ENCODE results near the gene DAZAP1.

DAZAP1 gene

DNA sequence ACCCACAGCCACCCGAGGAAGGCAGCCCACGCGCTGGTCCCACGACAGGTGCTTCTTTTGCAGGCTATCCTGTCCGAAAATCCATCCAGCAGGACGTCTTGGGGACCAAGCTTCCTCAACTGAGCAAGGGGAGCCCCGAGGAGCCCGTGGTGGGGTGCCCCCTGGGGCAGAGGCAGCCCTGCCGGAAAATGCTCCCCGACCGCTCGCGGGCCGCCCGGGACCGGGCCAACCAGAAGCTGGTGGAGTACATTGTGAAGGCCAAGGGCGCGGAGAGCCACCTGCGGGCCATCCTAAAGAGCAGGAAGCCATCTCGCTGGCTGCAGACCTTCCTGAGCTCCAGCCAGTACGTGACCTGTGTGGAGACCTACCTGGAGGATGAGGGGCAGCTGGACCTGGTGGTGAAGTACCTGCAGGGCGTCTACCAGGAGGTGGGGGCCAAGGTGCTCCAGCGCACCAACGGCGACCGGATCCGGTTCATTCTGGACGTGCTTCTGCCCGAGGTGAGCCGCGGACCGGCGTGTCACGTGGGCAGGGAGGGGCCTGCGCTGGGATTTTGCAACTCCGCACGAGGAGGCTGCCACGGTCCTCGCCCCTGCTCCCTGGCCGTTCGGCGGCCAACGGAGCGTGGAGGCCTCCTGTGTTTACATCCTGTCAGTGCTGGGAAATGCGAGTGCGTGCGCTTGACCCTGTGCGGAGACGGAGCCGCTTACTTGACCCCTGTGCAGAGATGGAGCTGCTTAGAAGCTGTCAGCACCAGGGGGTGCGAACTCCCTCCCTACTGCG is 36.6 kb upstream of the DAZAP1 start:
- no peak overlapping the region for H3K4me3 Mint-ChIP-seq
- H3K27ac Mint-ChIP-seq = no peak overlapping the region
- H3K27me3 Mint-ChIP-seq (ENCODE audit: low read depth) = no peaks in the 10 kb centered on the region
- no peaks in the 10 kb centered on the region for H3K9me3 Mint-ChIP-seq
- H3K4me1 Mint-ChIP-seq (ENCODE audit: low read depth) = no peaks in the 10 kb centered on the region
- H3K36me3 Mint-ChIP-seq (ENCODE audit: low read depth) = peaks cover 7% of the 10 kb centered on the region

GRCh38 chr19:1373042-1373533 is 34.3 kb upstream of the DAZAP1 start:
- Mint-ChIP-seq H3K4me1 (ENCODE audit: low read depth) (no peaks in the 10 kb centered on the region), H3K27me3 (ENCODE audit: low read depth) (no peaks in the 10 kb centered on the region), H3K36me3 (ENCODE audit: low read depth) (peaks cover 6% of the 10 kb centered on the region), H3K4me3 (no peak overlapping the region), H3K9me3 (no peaks in the 10 kb centered on the region), H3K27ac (no peak overlapping the region)

DNA sequence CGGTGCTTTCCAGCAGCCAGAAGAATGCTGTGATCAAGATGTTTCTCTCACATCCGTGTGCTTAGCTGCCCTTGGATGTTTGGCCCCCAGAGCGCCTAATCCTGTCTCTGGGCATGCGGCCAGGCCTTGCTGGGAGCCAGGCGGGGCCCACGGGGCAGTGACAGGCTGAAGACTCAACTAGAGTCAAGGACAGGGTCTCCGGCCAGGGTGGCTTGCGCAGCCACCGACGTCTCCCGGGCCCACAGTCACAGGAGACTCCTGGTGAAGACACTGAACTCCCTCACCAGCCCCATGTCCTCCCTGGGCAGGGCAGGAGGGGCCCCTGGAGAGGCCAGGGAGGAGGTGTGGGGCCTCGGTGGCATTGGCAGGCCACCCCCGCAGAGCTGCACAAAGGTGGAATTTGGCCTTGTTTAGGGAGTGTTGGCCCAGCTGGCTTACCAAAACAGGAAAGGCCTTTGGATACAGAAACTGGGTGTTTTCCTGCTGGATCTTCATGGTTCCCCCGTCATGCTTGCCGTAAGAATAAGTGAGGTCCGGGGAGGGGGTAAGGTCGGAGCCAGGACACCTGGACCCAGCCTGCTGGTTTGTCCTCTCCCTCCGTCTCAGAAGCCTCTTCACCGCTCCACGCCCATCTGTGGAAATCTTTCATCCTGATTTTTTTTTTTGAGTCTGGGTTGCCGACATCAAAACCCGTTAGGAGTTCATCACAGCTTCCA is 33.7 kb upstream of the DAZAP1 start:
- H3K27me3 Mint-ChIP-seq (ENCODE audit: low read depth) = no peaks in the 10 kb centered on the region
- no peaks in the 10 kb centered on the region for H3K9me3 Mint-ChIP-seq
- no peaks in the 10 kb centered on the region for H3K4me1 Mint-ChIP-seq (ENCODE audit: low read depth)
- peaks cover 6% of the 10 kb centered on the region for H3K36me3 Mint-ChIP-seq (ENCODE audit: low read depth)
- no peak overlapping the region for H3K27ac Mint-ChIP-seq
- no peak overlapping the region for H3K4me3 Mint-ChIP-seq

DNA sequence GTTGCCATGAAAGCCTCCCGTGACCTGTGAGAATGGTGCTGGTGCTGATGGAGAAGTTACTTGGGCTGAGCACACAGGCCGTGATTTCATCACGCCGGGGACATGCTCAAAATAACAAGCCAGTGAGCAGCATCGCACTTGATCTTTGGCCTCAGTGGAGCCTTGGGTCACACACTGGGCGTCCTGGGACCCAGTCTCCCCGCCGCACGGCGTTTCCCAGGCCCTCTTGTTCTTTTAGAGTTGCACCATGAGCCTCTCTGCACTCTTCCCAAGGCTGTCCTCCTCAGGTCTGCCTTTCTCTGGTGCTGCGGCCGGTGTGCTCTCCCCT is 33.2 kb upstream of the DAZAP1 start:
- Mint-ChIP-seq H3K27me3 (ENCODE audit: low read depth) (no peaks in the 10 kb centered on the region), H3K9me3 (no peaks in the 10 kb centered on the region), H3K36me3 (ENCODE audit: low read depth) (peaks cover 6% of the 10 kb centered on the region), H3K4me1 (ENCODE audit: low read depth) (no peaks in the 10 kb centered on the region), H3K27ac (no peak overlapping the region), H3K4me3 (no peak overlapping the region)

- Mint-ChIP-seq H3K9me3 (no peaks in the 10 kb centered on the region), H3K4me1 (ENCODE audit: low read depth) (no peaks in the 10 kb centered on the region), H3K27me3 (ENCODE audit: low read depth) (no peaks in the 10 kb centered on the region), H3K27ac (no peak overlapping the region), H3K4me3 (no peak overlapping the region), H3K36me3 (ENCODE audit: low read depth) (peaks cover 6% of the 10 kb centered on the region)
Observed at GRCh38 chr19:1376415-1376805, 31.0 kb upstream of the DAZAP1 start.

DNA sequence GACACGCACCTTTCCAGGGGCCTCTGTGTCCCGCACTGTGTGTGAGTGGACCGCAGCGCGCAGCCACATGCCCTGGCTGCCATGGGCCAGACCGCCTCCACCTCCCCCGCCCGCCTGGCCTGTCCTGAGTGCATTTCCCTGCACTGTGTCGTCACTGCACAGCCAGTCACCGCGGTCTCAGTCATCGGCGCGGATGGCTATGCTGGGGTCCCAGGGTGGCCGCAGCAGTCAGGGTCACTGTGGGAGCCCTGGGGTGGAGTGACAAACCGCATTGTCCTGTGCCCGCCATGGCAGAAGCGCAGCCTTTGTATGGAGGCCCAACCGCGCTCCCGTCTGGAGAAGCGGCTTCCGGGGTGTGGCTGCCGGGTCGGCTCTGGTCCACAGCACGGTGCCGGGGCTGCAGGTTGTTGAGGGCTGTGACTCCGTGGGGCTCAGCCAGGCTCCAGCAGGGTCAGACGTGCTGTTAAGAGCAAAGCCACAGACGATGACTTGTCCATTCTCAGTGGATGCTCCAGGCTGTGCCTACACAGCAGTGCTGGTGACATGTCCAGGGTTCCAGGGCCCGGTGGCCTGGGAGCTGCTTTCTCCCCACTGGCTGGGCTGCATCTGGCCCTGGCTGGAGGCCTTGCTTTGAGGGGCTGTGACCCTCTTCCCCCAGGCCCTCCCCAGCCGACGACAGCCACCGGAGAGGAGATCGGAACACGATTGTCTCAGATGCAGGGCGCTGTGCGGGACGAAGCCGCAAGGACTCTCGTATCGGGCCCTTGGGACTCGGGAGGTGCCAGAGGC is 30.0 kb upstream of the DAZAP1 start:
- Mint-ChIP-seq H3K9me3 (no peaks in the 10 kb centered on the region), H3K4me1 (ENCODE audit: low read depth) (no peaks in the 10 kb centered on the region), H3K4me3 (no peak overlapping the region), H3K27me3 (ENCODE audit: low read depth) (no peaks in the 10 kb centered on the region), H3K27ac (no peak overlapping the region), H3K36me3 (ENCODE audit: low read depth) (peaks cover 6% of the 10 kb centered on the region)

- no peak overlapping the region for H3K4me3 Mint-ChIP-seq
- H3K9me3 Mint-ChIP-seq = no peaks in the 10 kb centered on the region
- H3K36me3 Mint-ChIP-seq (ENCODE audit: low read depth) = peaks cover 6% of the 10 kb centered on the region
- peaks cover 5% of the 10 kb centered on the region for H3K4me1 Mint-ChIP-seq (ENCODE audit: low read depth)
- H3K27ac Mint-ChIP-seq = no peak overlapping the region
- peaks cover 5% of the 10 kb centered on the region for H3K27me3 Mint-ChIP-seq (ENCODE audit: low read depth)
Observed at GRCh38 chr19:1377965-1378785, 29.2 kb upstream of the DAZAP1 start.

- H3K4me1 Mint-ChIP-seq (ENCODE audit: low read depth) = peaks cover 10% of the 10 kb centered on the region
- no peak overlapping the region for H3K27ac Mint-ChIP-seq
- H3K9me3 Mint-ChIP-seq = no peaks in the 10 kb centered on the region
- peaks cover 10% of the 10 kb centered on the region for H3K27me3 Mint-ChIP-seq (ENCODE audit: low read depth)
- H3K4me3 Mint-ChIP-seq = no peak overlapping the region
- H3K36me3 Mint-ChIP-seq (ENCODE audit: low read depth) = peaks cover 10% of the 10 kb centered on the region
Observed at GRCh38 chr19:1379126-1379905, 28.1 kb upstream of the DAZAP1 start.

GRCh38 chr19:1379961-1380489 is 27.4 kb upstream of the DAZAP1 start:
- Mint-ChIP-seq H3K36me3 (ENCODE audit: low read depth) (peaks cover 8% of the 10 kb centered on the region), H3K9me3 (no peaks in the 10 kb centered on the region), H3K27ac (no peak overlapping the region), H3K4me3 (no peak overlapping the region), H3K27me3 (ENCODE audit: low read depth) (peaks cover 10% of the 10 kb centered on the region), H3K4me1 (ENCODE audit: low read depth) (peaks cover 15% of the 10 kb centered on the region)

DNA sequence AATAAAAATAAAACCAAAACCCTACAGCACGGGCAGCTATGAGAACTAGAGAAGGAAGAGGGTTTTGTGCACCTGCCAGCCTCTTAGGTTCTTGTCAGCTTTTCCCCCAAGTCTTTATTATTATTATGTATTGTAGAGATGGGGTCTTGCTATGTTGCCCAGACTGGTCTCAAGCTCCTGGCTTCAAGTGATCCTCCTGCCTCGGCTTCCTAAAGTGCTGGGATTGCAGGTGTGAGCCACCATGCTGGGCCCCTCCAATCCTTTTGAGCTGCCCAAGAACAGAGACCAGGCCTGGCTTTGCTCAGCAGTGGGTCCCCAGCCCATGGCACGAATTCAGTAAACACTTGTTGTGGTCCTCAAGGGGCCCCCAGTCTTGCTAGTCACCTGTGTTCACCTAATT is 25.1 kb upstream of the DAZAP1 start:
- Mint-ChIP-seq H3K4me3 (no peak overlapping the region), H3K4me1 (ENCODE audit: low read depth) (peaks cover 15% of the 10 kb centered on the region), H3K27ac (no peak overlapping the region), H3K9me3 (no peaks in the 10 kb centered on the region), H3K36me3 (ENCODE audit: low read depth) (peaks cover 6% of the 10 kb centered on the region), H3K27me3 (ENCODE audit: low read depth) (peaks cover 10% of the 10 kb centered on the region)

DNA sequence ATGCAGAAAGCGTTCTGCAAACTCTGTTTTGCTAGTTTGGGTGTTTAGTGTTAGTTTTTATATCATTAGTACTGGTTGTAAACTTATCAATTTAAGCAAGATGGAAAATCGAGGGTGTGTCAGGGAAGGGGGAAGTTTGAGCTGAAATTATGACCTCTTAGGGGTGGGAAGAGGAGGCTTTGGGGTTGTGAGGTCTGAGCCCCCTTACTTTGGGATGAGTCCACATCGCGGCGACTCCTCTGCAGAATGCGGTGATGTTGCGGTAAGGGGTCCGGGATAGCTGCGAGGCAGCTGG is 24.4 kb upstream of the DAZAP1 start:
- Mint-ChIP-seq H3K4me3 (peak overlapping the region; percentile 87), H3K27me3 (ENCODE audit: low read depth) (peaks cover 10% of the 10 kb centered on the region), H3K36me3 (ENCODE audit: low read depth) (peaks cover 6% of the 10 kb centered on the region), H3K27ac (peak overlapping the region; percentile 99), H3K9me3 (no peaks in the 10 kb centered on the region), H3K4me1 (ENCODE audit: low read depth) (peaks cover 15% of the 10 kb centered on the region)

- Mint-ChIP-seq H3K4me1 (ENCODE audit: low read depth) (peaks cover 15% of the 10 kb centered on the region), H3K4me3 (peak within 1 kb of the TSS; percentile 87), H3K36me3 (ENCODE audit: low read depth) (peaks cover 6% of the 10 kb centered on the region), H3K27me3 (ENCODE audit: low read depth) (peaks cover 10% of the 10 kb centered on the region), H3K9me3 (no peaks in the 10 kb centered on the region), H3K27ac (peak within 1 kb of the TSS; percentile 99)
Observed at GRCh38 chr19:1383312-1384084, 23.9 kb upstream of the DAZAP1 start, which contains the start of gene NDUFS7. Gene NDUFS7 (plus strand): TSS chr19:1383907. CDS start chr19:1383927, 20 bp downstream.

DNA sequence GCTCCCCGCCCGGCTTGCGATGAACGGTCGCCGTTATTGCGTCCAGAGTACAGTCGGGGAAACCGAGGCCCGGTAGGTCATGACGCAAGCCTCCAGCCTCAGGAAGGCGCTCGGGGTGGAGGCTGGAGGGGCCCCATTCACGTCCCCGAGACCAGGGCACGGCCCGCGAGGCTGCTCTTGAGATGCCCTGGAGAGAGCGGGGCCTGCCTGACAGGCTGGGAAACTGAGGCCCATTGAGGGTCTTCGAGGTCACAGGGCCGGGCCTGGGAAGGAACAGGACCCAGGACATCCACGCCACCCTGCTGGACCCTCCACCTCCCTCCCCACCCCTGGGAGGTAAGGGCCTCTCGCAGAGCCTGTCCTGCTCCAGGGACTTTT is 23.3 kb upstream of the DAZAP1 start:
- Mint-ChIP-seq H3K9me3 (no peaks in the 10 kb centered on the region), H3K4me1 (ENCODE audit: low read depth) (peaks cover 15% of the 10 kb centered on the region), H3K4me3 (peak overlapping the region; percentile 85), H3K27me3 (ENCODE audit: low read depth) (peaks cover 10% of the 10 kb centered on the region), H3K36me3 (ENCODE audit: low read depth) (peaks cover 9% of the 10 kb centered on the region), H3K27ac (peak overlapping the region; percentile 64)

Data from T-helper 1 cell treated with Interleukin-12 subunit alpha and Interleukin-12 subunit beta and Interleukin-4 antibody, amounts not matched to agents 30 μg/mL and 1 μg/mL, for 36 hours (primary cell).